ENCODE data around the gene IFIT1B.

- no peak for TF ChIP-seq POLR2A (IDR thresholded peaks at IDR 0.05; ENCODE audit: low read depth, low read length)
- no peak for TF ChIP-seq TAF1 (IDR thresholded peaks at IDR 0.05; ENCODE audit: low read depth, low read length)
- TF ChIP-seq SPI1 (IDR thresholded peaks at IDR 0.05; ENCODE audit: low read depth, low read length) = no peak
Measured at GRCh38 chr10:89336241-89336640, 41.6 kb upstream of the IFIT1B start.
